SK-N-SH treated with all-trans-retinoic acid at 6 μM for 48 hours (cell line): ENCODE data around the gene CACNA1I.

Experiments
- ATAC-seq: fragments of 200-7000 bp; cut with Tn5 transposase; 3 replicates; pipeline ENCODE4 v1.9.1; 2020; ENCODE audit warnings: mild to moderate bottlenecking, moderate library complexity
- ARNTL ChIP-seq: fragments of 450-650 bp; formaldehyde crosslinking; IDR thresholded peaks from 2 replicates; pipeline ENCODE4 v1.5.0; 2020; ENCODE audit warnings: low read depth, mild to moderate bottlenecking, moderate library complexity, borderline replicate concordance
- BACH2 ChIP-seq: fragments of 250-450 bp; sonication (Bioruptor Pico); IDR thresholded peaks from 2 replicates; pipeline ENCODE4 v1.9.0; 2021; ENCODE audit warnings: mild to moderate bottlenecking, borderline replicate concordance
- ESRRG ChIP-seq: fragments of 250-450 bp; sonication (Bioruptor Pico); IDR thresholded peaks from 2 replicates; pipeline ENCODE4 v1.6.1; 2021; ENCODE audit warnings: mild to moderate bottlenecking
- GLIS3 ChIP-seq: fragments of 250-450 bp; sonication (Bioruptor Pico); IDR thresholded peaks from 2 replicates; pipeline ENCODE4 v1.5.0; 2020; ENCODE audit warnings: mild to moderate bottlenecking, moderate library complexity
- ISL1 ChIP-seq: fragments of 250-450 bp; sonication (Bioruptor Pico); IDR thresholded peaks from 2 replicates; pipeline ENCODE4 v2.1.2; 2022; ENCODE audit warnings: mild to moderate bottlenecking, moderate library complexity
- OSR1 ChIP-seq: fragments of 250-450 bp; sonication (Bioruptor Pico); IDR thresholded peaks from 2 replicates; pipeline ENCODE4 v1.8.0; 2022; ENCODE audit warnings: moderate library complexity, mild to moderate bottlenecking, inconsistent platforms
- PATZ1 ChIP-seq: fragments of 250-450 bp; sonication (Bioruptor Pico); IDR thresholded peaks from 2 replicates; pipeline ENCODE4 v1.8.0; 2020; ENCODE audit warnings: mild to moderate bottlenecking, moderate library complexity, borderline replicate concordance
- PPARA ChIP-seq: fragments of 250-450 bp; sonication (Bioruptor Pico); IDR thresholded peaks from 2 replicates; pipeline ENCODE4 v1.5.0; 2020; ENCODE audit warnings: mild to moderate bottlenecking, borderline replicate concordance
- RARB ChIP-seq: fragments of 250-450 bp; sonication (Bioruptor Pico); IDR thresholded peaks from 2 replicates; pipeline ENCODE4 v1.8.0; 2021; ENCODE audit warnings: mild to moderate bottlenecking, moderate library complexity
- SNAI2 ChIP-seq: fragments of 250-450 bp; sonication (Bioruptor Pico); IDR thresholded peaks from 2 replicates; pipeline ENCODE4 v1.5.0; 2020; ENCODE audit warnings: mild to moderate bottlenecking, moderate library complexity
- TCF4 ChIP-seq: fragments of 250-450 bp; sonication (Bioruptor Pico); IDR thresholded peaks from 2 replicates; pipeline ENCODE4 v1.8.0; 2021; ENCODE audit warnings: mild to moderate bottlenecking, moderate library complexity, borderline replicate concordance
- TOX ChIP-seq: fragments of 250-450 bp; sonication (Bioruptor Pico); IDR thresholded peaks from 2 replicates; pipeline ENCODE4 v1.8.0; 2021; ENCODE audit warnings: mild to moderate bottlenecking, moderate library complexity, borderline replicate concordance
- TSHZ2 ChIP-seq: fragments of 250-450 bp; sonication (Bioruptor Pico); IDR thresholded peaks from 2 replicates; pipeline ENCODE4 v1.5.0; 2020; ENCODE audit warnings: mild to moderate bottlenecking, moderate library complexity
- ZC3H10 ChIP-seq: fragments of 250-450 bp; sonication (Bioruptor Pico); IDR thresholded peaks from 2 replicates; pipeline ENCODE4 v1.5.1; 2021; ENCODE audit warnings: mild to moderate bottlenecking, moderate library complexity
- ZFP3 ChIP-seq: fragments of 250-450 bp; sonication (Bioruptor Pico); IDR thresholded peaks from 2 replicates; pipeline ENCODE4 v1.5.0; 2020; ENCODE audit warnings: mild to moderate bottlenecking, moderate library complexity
- ZFP30 ChIP-seq: fragments of 450-650 bp; formaldehyde crosslinking; IDR thresholded peaks from 2 replicates; pipeline ENCODE4 v1.5.0; 2022; ENCODE audit warnings: mild to moderate bottlenecking, moderate library complexity
- ZNF565 ChIP-seq: fragments of 450-650 bp; formaldehyde crosslinking; conservative IDR thresholded peaks from 2 replicates; pipeline ENCODE4 v1.5.0; 2020; ENCODE audit warnings: low read depth, mild to moderate bottlenecking, moderate library complexity
- ZNF70 ChIP-seq: fragments of 450-650 bp; formaldehyde crosslinking; IDR thresholded peaks from 2 replicates; pipeline ENCODE4 v1.5.0; 2020; ENCODE audit warnings: mild to moderate bottlenecking, moderate library complexity
- ZNF8 ChIP-seq: fragments of 450-650 bp; formaldehyde crosslinking; IDR thresholded peaks from 2 replicates; pipeline ENCODE4 v1.5.0; 2020; ENCODE audit warnings: mild to moderate bottlenecking, moderate library complexity
- TF ChIP-seq, protein P1 (sequence below): fragments of 250-450 bp; sonication (Bioruptor Pico); IDR thresholded peaks from 2 replicates; pipeline ENCODE4 v1.5.1; 2020; ENCODE audit warnings: low read depth, mild to moderate bottlenecking, moderate library complexity
- TF ChIP-seq, protein P2 (sequence below): fragments of 250-450 bp; sonication (Bioruptor Pico); IDR thresholded peaks from 2 replicates; pipeline ENCODE4 v1.8.0; 2021; ENCODE audit warnings: low read depth, mild to moderate bottlenecking, moderate library complexity, borderline replicate concordance

Gene CACNA1I

GRCh38 chr22:39558950-39559349 is 11.6 kb upstream of the CACNA1I start:
- TF ChIP-seq PPARA, result no peak
- no peak for TF ChIP-seq ZFP30 (CRISPR knock-in tag)
- no peak for TF ChIP-seq BACH2 (CRISPR knock-in tag)
- TF ChIP-seq RARB (CRISPR knock-in tag), result no peak
- no peak for TF ChIP-seq ZC3H10 (CRISPR knock-in tag)
- no peak for TF ChIP-seq OSR1
- TF ChIP-seq, protein P1, sequence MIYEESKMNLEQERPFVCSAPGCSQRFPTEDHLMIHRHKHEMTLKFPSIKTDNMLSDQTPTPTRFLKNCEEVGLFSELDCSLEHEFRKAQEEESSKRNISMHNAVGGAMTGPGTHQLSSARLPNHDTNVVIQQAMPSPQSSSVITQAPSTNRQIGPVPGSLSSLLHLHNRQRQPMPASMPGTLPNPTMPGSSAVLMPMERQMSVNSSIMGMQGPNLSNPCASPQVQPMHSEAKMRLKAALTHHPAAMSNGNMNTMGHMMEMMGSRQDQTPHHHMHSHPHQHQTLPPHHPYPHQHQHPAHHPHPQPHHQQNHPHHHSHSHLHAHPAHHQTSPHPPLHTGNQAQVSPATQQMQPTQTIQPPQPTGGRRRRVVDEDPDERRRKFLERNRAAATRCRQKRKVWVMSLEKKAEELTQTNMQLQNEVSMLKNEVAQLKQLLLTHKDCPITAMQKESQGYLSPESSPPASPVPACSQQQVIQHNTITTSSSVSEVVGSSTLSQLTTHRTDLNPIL (CRISPR knock-in tag), result no peak
- no peak for TF ChIP-seq TCF4
- no peak for TF ChIP-seq ARNTL (CRISPR knock-in tag)
- TF ChIP-seq ISL1 (CRISPR knock-in tag), result no peak
- TF ChIP-seq TSHZ2, result no peak
- no peak for TF ChIP-seq SNAI2 (CRISPR knock-in tag)
- no peak for TF ChIP-seq PATZ1
- TF ChIP-seq ZFP3 (CRISPR knock-in tag), result no peak
- TF ChIP-seq GLIS3 (CRISPR knock-in tag), result no peak
- TF ChIP-seq ESRRG (CRISPR knock-in tag), result no peak
- TF ChIP-seq TOX (CRISPR knock-in tag), result no peak
- TF ChIP-seq ZNF8, result no peak
- TF ChIP-seq, protein P2, sequence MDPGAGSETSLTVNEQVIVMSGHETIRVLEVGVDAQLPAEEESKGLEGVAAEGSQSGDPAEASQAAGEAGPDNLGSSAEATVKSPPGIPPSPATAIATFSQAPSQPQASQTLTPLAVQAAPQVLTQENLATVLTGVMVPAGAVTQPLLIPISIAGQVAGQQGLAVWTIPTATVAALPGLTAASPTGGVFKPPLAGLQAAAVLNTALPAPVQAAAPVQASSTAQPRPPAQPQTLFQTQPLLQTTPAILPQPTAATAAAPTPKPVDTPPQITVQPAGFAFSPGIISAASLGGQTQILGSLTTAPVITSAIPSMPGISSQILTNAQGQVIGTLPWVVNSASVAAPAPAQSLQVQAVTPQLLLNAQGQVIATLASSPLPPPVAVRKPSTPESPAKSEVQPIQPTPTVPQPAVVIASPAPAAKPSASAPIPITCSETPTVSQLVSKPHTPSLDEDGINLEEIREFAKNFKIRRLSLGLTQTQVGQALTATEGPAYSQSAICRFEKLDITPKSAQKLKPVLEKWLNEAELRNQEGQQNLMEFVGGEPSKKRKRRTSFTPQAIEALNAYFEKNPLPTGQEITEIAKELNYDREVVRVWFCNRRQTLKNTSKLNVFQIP (CRISPR knock-in tag), result no peak
- ATAC-seq, result no peak

- ATAC-seq, result no peak; the same call in 2 of the 3 replicates
- no peak for TF ChIP-seq PATZ1
- TF ChIP-seq ESRRG (CRISPR knock-in tag), result no peak
- TF ChIP-seq TSHZ2, result no peak
- no peak for TF ChIP-seq TOX (CRISPR knock-in tag)
- TF ChIP-seq ZNF70 (CRISPR knock-in tag), result no peak
- no peak for TF ChIP-seq BACH2 (CRISPR knock-in tag)
- TF ChIP-seq ZFP30 (CRISPR knock-in tag), result no peak
- no peak for TF ChIP-seq ZFP3 (CRISPR knock-in tag)
- no peak for TF ChIP-seq PPARA
- TF ChIP-seq ISL1 (CRISPR knock-in tag), result no peak
- TF ChIP-seq GLIS3 (CRISPR knock-in tag), result no peak
- TF ChIP-seq, protein P1 (CRISPR knock-in tag), result no peak
- no peak for TF ChIP-seq ZNF565 (CRISPR knock-in tag)
- no peak for TF ChIP-seq SNAI2 (CRISPR knock-in tag)
- no peak for TF ChIP-seq OSR1
Measured at GRCh38 chr22:39559456-39560105, 11.0 kb upstream of the CACNA1I start.
